BLaER1 treated with 17β-estradiol and CSF1 and Interleukin-3, amounts not matched to agents 10 nM and 100 nM (cell line): ENCODE measurements around the gene ATP13A1.

Experiments used
- H3K27ac ChIP-seq, 11 experiments: shearing (Covaris generic); formaldehyde crosslinking; 2 replicates each; pipeline ENCODE4 v1.8.1; 2022
- H3K27me3 ChIP-seq, 11 experiments: shearing (Covaris generic); formaldehyde crosslinking; 2 replicates each; pipeline ENCODE4 v1.8.1; 2022
- H3K36me3 ChIP-seq, 11 experiments: shearing (Covaris generic); formaldehyde crosslinking; 2 replicates each; pipeline ENCODE4 v1.8.1; 2022
- H3K4me1 ChIP-seq, 10 experiments: shearing (Covaris generic); formaldehyde crosslinking; 2 replicates each; pipeline ENCODE4 v1.8.1; 2022
- H3K4me2 ChIP-seq, 11 experiments: shearing (Covaris generic); formaldehyde crosslinking; 2 replicates each; pipeline ENCODE4 v1.8.1; 2022
- H3K4me3 ChIP-seq, 10 experiments: shearing (Covaris generic); formaldehyde crosslinking; 2 replicates each; pipeline ENCODE4 v1.8.1; 2022
- H3K9ac ChIP-seq, 11 experiments: shearing (Covaris generic); formaldehyde crosslinking; 2 replicates each; pipeline ENCODE4 v1.8.1; 2022
- H3K9me3 ChIP-seq, 11 experiments: shearing (Covaris generic); formaldehyde crosslinking; replicated peaks in 1 of 11; 2 replicates each; pipeline ENCODE4 v1.8.1; 2022
- H4K20me1 ChIP-seq, 11 experiments: shearing (Covaris generic); formaldehyde crosslinking; 2 replicates each; pipeline ENCODE4 v1.8.1; 2022
- Cebpa-rat ChIP-seq, 11 experiments: shearing (Covaris generic); IDR thresholded peaks; 2 replicates each; pipeline ENCODE4 v1.8.1; 2022

ATP13A1 gene

GRCh38 chr19:19643158-19644053 is 20.1 kb downstream of the ATP13A1 start, which contains the start of gene GMIP:
TSS of gene GMIP (minus strand) at chr19:19643657. CDS start at chr19:19643529, 128 bp downstream.
- Histone ChIP-seq H4K20me1 (peaks cover 0 to 72% (median 16%) of the 10 kb centered on the region in 11 experiments; a peak in 14 of 22 replicates), H3K36me3 (peaks cover 71 to 84% (median 77%) of the 10 kb centered on the region in 11 experiments), H3K4me2 (peak within 1 kb of the TSS; percentile 89 to 98 (median 95)), H3K4me1 (peaks cover 13 to 34% (median 25%) of the 10 kb centered on the region in 10 experiments), H3K9me3 (no peaks in the 10 kb centered on the region), H3K27ac (peak within 1 kb of the TSS; percentile 94 to 99 (median 97)), H3K9ac (peak within 1 kb of the TSS; percentile 92 to 99 (median 96)), H3K27me3 (no peaks in the 10 kb centered on the region), H3K4me3 (peak within 1 kb of the TSS; percentile 76 to 97 (median 92))
- no peak for TF ChIP-seq Cebpa-rat (IDR thresholded peaks at IDR 0.05)

DNA sequence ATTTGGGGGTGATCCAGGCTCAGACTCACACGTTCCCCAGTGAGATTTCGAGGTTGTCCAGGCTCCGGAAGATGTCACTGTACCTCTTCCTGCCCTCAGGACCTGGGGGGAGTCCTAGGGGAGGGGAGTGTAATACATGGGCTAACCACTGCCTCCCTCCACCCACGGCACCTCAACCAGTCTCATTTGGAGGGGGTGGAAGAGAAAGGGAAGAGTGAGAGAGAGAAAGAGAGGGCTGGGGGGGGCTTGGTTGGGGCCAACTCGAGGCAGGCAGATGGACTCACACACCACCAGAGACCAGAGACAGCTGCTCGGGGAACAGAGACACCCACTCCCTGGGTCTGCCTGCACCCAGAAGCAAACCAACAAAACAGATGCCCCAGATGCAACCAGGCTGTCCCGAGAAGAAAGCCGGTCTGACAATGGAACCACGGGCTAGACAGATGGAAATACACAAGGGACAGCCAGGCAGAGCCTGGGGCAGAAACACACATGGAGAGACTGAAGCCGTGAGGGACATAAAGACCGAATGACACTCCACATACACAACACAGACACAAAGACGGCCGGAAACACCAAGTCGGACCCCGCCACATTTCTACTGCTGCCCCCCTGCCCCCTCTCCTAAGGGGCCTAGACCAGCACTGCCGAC is 20.8 kb downstream of the ATP13A1 start:
- H3K27me3 ChIP-seq = no peaks in the 10 kb centered on the region
- peak overlapping the region; percentile 89 to 98 (median 95) for H3K4me2 ChIP-seq
- peak overlapping the region; percentile 92 to 99 (median 96) for H3K9ac ChIP-seq
- no peaks in the 10 kb centered on the region for H3K9me3 ChIP-seq
- no peak for TF ChIP-seq Cebpa-rat (IDR thresholded peaks at IDR 0.05)
- peak overlapping the region; percentile 94 to 99 (median 97) for H3K27ac ChIP-seq
- peaks cover 0 to 78% (median 19%) of the 10 kb centered on the region in 11 experiments; a peak in 14 of 22 replicates for H4K20me1 ChIP-seq
- H3K36me3 ChIP-seq = peaks cover 71 to 84% (median 77%) of the 10 kb centered on the region in 11 experiments
- H3K4me1 ChIP-seq = peaks cover 13 to 34% (median 25%) of the 10 kb centered on the region in 10 experiments
- H3K4me3 ChIP-seq = peak overlapping the region; percentile 76 to 97 (median 92)

GRCh38 chr19:19637523-19638251 is 25.8 kb downstream of the ATP13A1 start:
- TF ChIP-seq Cebpa-rat (IDR thresholded peaks at IDR 0.05) = no peak
- H3K4me3 ChIP-seq = no peak overlapping the region
- peaks cover 82 to 97% (median 93%) of the 10 kb centered on the region in 11 experiments for H3K36me3 ChIP-seq
- H4K20me1 ChIP-seq = peaks cover 0 to 95% (median 47%) of the 10 kb centered on the region in 11 experiments; a peak in 17 of 22 replicates
- no peaks in the 10 kb centered on the region for H3K27me3 ChIP-seq
- H3K4me2 ChIP-seq = no peak overlapping the region
- no peaks in the 10 kb centered on the region for H3K9me3 ChIP-seq
- H3K9ac ChIP-seq = no peak overlapping the region
- peaks cover 12 to 32% (median 18%) of the 10 kb centered on the region in 10 experiments for H3K4me1 ChIP-seq
- H3K27ac ChIP-seq = no peak overlapping the region

- peaks cover 88 to 100% (median 98%) of the 10 kb centered on the region in 11 experiments for H3K36me3 ChIP-seq
These were observed 26.3 kb downstream of the ATP13A1 start for GRCh38 chr19:19637186-19637522.

DNA sequence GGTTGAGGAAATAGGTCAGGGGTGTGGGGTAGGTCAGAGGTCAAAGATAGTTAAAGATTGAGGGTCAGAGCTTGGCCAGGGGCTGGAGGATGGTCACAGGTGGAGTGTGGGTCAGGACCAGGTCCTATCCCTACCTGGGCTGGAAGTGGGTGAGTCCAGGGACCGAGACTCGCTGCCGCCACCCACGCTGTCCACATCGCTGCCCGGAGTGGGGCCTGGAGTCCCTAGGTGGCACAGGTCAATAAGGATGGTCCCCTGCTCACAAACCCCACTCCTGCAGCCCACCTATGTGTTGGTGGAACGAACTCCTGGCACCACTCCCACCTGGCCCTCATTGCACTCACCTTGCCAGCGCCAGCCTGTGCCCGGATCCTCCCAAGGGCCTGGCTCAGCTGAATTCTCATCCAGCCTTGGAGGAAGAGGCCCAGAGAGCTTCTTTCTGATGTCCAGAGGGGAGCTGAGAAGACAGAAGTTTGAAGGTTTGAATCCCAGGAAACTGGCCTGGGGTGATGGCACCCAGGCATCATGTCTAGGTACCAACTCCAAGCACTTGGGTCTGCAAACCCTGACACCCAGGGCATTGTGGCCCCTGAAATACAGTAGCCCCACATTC is 26.8 kb downstream of the ATP13A1 start:
- TF ChIP-seq Cebpa-rat (IDR thresholded peaks at IDR 0.05) = no peak
- Histone ChIP-seq H3K27me3 (no peaks in the 10 kb centered on the region), H3K27ac (no peak overlapping the region), H3K4me3 (no peak overlapping the region), H4K20me1 (peaks cover 0 to 97% (median 50%) of the 10 kb centered on the region in 11 experiments; a peak in 17 of 22 replicates), H3K9ac (no peak overlapping the region), H3K4me1 (peaks cover 3 to 25% (median 10%) of the 10 kb centered on the region in 10 experiments), H3K36me3 (peaks cover 90 to 99% (median 97%) of the 10 kb centered on the region in 11 experiments), H3K4me2 (no peak overlapping the region), H3K9me3 (no peaks in the 10 kb centered on the region)

More at GRCh38 chr19:19637186-19637522, 26.3 kb downstream of the ATP13A1 start:
- no peak overlapping the region for H3K4me2 ChIP-seq
- TF ChIP-seq Cebpa-rat (IDR thresholded peaks at IDR 0.05) = no peak
- H3K27ac ChIP-seq = no peak overlapping the region
- H3K4me1 ChIP-seq = peaks cover 7 to 30% (median 15%) of the 10 kb centered on the region in 10 experiments
- no peaks in the 10 kb centered on the region for H3K27me3 ChIP-seq
- H3K9me3 ChIP-seq = no peaks in the 10 kb centered on the region
- no peak overlapping the region for H3K9ac ChIP-seq
- peaks cover 0 to 97% (median 50%) of the 10 kb centered on the region in 11 experiments; a peak in 17 of 22 replicates for H4K20me1 ChIP-seq
- no peak overlapping the region for H3K4me3 ChIP-seq

DNA sequence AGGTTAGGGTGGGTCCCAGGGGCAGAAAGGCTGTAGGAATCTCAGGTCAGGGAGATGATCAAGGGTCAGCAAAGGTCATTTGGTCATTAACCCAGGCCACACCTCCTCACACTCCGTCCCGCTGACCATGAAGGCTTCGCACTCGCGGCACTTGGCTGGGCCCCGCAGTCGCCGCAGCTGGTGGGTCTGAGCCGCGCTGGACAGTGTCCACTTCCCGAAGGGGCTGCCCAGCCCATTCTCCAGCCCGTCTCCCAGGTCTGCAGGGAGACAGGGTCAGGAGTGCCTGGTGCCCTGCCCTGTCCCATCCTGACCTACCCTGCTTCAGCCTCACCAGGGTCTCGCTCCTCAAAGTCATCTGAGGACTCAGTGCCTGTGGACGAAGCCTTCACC is 28.2 kb downstream of the ATP13A1 start:
- Histone ChIP-seq H4K20me1 (peaks cover 0 to 100% (median 62%) of the 10 kb centered on the region in 11 experiments; a peak in 18 of 22 replicates), H3K27ac (no peak overlapping the region), H3K4me1 (peaks cover 0 to 12% (median 3%) of the 10 kb centered on the region in 10 experiments; a peak in 7 of 20 replicates), H3K27me3 (no peaks in the 10 kb centered on the region), H3K9me3 (no peaks in the 10 kb centered on the region), H3K4me3 (no peak overlapping the region), H3K4me2 (no peak overlapping the region), H3K9ac (no peak overlapping the region), H3K36me3 (peaks cover 91 to 99% (median 95%) of the 10 kb centered on the region in 11 experiments)
- no peak for TF ChIP-seq Cebpa-rat (IDR thresholded peaks at IDR 0.05)

DNA sequence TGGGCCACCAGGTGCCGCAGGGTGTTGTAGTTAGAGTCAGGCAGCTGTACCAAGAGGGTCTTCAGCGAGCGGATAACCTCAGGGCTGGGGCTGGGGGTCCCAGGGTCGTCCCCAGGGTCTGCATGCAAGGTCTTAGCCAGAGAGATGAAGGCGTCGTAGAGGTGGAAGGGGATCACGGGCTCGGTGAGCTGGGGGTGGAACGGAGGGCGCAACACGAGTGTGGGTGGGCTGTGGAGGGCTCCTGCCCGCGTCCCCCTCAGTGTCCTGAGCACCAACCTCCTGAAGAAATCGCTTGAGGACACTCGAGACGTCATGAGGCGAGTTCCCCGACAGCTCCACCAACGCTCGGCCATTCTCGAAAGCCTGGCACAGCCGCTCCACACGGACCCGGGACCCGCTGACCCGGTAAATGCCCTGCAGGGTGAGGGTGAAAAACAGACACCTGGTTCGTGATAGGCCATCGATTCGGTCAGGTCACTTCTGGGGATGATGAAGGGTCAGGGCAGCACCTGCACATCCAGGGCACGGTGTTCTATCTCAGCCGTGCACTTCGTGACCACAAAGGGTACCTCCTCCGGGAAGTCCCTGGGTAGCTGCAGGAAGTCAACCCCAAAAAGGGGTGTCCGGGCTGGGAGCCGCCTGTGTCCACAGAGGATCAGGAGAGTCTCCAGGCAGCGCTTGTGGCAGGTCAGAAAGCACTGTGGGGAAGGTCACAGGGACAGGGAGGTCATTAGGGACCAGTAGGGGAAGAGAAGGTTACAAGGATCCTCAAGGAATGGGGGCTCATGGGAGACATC is 28.8 kb downstream of the ATP13A1 start:
- Histone ChIP-seq H3K27ac (no peak overlapping the region), H3K9ac (no peak overlapping the region), H3K4me2 (no peak overlapping the region)

More for the DNA sequence above, 28.8 kb downstream of the ATP13A1 start:
- no peak for TF ChIP-seq Cebpa-rat (IDR thresholded peaks at IDR 0.05)
- no peaks in the 10 kb centered on the region for H3K27me3 ChIP-seq
- H3K9me3 ChIP-seq = no peaks in the 10 kb centered on the region
- H4K20me1 ChIP-seq = peaks cover 0 to 100% (median 66%) of the 10 kb centered on the region in 11 experiments; a peak in 18 of 22 replicates
- peaks cover 91 to 99% (median 95%) of the 10 kb centered on the region in 11 experiments for H3K36me3 ChIP-seq
- H3K4me3 ChIP-seq = no peak overlapping the region
- H3K4me1 ChIP-seq = peaks cover 0 to 6% (median under 1%) of the 10 kb centered on the region in 10 experiments; a peak in 4 of 20 replicates
